ENCODE measurements around the gene PLCH1.
A peak's percentile ranks its signal among the peaks of the same experiment; 100 is the strongest.

Gene PLCH1

DNA sequence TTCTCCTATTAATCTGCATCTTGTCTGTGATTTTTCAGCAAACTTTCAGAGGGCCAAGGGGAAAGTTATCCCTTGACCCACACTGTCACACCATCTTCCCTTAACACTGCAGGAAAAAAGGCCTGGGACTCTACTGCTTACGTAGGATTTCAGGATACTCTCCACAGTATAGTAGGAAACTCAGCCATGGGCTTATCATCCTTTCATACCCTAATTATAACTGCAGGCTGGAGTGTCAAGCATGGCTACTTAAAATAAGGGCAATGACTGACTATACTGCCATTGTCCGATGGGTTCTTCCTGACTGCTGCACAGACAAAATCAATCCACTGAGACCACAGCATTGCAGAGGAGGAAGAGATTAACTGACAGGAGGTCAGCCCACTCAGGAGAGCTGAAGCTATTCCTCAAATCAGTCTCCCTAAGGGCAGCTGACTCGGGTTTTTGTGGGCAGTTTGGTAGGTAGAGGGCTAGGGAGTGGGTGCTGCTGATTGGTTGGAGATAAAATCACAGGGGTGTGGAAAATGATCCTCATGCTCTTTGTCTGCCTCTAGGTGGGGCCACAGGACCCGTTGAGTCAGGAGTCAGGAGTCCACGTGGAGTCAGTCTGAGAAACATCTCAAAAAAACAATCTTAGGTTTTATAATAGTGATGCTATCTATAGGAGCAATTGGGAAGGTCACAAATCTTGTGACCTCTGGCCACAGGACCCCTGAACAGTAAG is 333.2 kb downstream of the PLCH1 start:
- Histone ChIP-seq H3K4me3 (ENCODE audit: low read depth, low read length, poor library complexity, severe bottlenecking) (no peak overlapping the region), H3F3A (ENCODE audit: insufficient read depth, low read length) (no peaks in the 10 kb centered on the region), H3K4me2 (ENCODE audit: low read length) (no peak overlapping the region), H3K27me3 (ENCODE audit: insufficient read depth, low read length) (no peaks in the 10 kb centered on the region), H4K20me1 (ENCODE audit: insufficient read depth, low read length) (no peaks in the 10 kb centered on the region), H2AFZ (ENCODE audit: low read length) (no peak overlapping the region), H3K27ac (ENCODE audit: low read depth, low read length, poor library complexity, severe bottlenecking) (no peak overlapping the region), H3K36me3 (ENCODE audit: insufficient read depth, low read length) (no peaks in the 10 kb centered on the region), H3K9ac (ENCODE audit: low read length) (no peak overlapping the region), H3K79me2 (ENCODE audit: insufficient read depth, low read length) (no peaks in the 10 kb centered on the region), H3K4me1 (ENCODE audit: insufficient read depth, low read length, severe bottlenecking) (no peaks in the 10 kb centered on the region), H3K9me3 (ENCODE audit: low read length) (no peaks in the 10 kb centered on the region), H3K9me2 (ENCODE audit: low read depth, low read length) (no peaks in the 10 kb centered on the region)
- no peak for TF ChIP-seq EZH2 (IDR thresholded peaks at IDR 0.05; ENCODE audit: borderline replicate concordance, low read length)
- TF ChIP-seq, protein P1, sequence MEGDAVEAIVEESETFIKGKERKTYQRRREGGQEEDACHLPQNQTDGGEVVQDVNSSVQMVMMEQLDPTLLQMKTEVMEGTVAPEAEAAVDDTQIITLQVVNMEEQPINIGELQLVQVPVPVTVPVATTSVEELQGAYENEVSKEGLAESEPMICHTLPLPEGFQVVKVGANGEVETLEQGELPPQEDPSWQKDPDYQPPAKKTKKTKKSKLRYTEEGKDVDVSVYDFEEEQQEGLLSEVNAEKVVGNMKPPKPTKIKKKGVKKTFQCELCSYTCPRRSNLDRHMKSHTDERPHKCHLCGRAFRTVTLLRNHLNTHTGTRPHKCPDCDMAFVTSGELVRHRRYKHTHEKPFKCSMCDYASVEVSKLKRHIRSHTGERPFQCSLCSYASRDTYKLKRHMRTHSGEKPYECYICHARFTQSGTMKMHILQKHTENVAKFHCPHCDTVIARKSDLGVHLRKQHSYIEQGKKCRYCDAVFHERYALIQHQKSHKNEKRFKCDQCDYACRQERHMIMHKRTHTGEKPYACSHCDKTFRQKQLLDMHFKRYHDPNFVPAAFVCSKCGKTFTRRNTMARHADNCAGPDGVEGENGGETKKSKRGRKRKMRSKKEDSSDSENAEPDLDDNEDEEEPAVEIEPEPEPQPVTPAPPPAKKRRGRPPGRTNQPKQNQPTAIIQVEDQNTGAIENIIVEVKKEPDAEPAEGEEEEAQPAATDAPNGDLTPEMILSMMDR (IDR thresholded peaks at IDR 0.05; ENCODE audit: low read length), result peak; percentile 33; the same call in 1 of the 2 replicates

DNA sequence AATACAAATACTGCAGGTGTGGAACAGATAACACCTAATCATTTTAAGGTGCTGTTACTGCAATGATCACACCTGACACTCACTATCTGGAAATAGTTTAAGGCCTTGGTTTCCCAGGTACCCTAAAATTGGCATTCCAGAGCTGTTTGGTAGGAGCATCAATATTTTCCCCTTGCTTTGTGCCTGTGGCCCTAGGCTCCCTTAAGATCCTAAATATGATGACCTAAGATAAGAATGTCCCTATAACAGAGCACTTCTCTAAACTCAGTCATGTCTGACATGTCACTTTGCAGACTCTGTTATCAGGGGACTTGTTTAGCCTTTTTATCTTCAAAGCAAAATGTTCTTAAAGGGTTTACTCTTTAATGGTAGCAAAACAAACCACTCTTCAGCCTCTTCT is 335.5 kb downstream of the PLCH1 start:
- Histone ChIP-seq H3K9ac (ENCODE audit: low read length) (no peak overlapping the region), H3K79me2 (ENCODE audit: insufficient read depth, low read length) (no peaks in the 10 kb centered on the region), H3K4me1 (ENCODE audit: insufficient read depth, low read length, severe bottlenecking) (no peaks in the 10 kb centered on the region), H3K9me2 (ENCODE audit: low read depth, low read length) (no peaks in the 10 kb centered on the region), H2AFZ (ENCODE audit: low read length) (no peak overlapping the region), H3K36me3 (ENCODE audit: insufficient read depth, low read length) (no peaks in the 10 kb centered on the region), H4K20me1 (ENCODE audit: insufficient read depth, low read length) (no peaks in the 10 kb centered on the region), H3K9me3 (ENCODE audit: low read length) (no peaks in the 10 kb centered on the region), H3K27ac (ENCODE audit: low read depth, low read length, poor library complexity, severe bottlenecking) (no peak overlapping the region), H3K4me3 (ENCODE audit: low read depth, low read length, poor library complexity, severe bottlenecking) (no peak overlapping the region), H3F3A (ENCODE audit: insufficient read depth, low read length) (no peaks in the 10 kb centered on the region), H3K27me3 (ENCODE audit: insufficient read depth, low read length) (no peaks in the 10 kb centered on the region), H3K4me2 (ENCODE audit: low read length) (no peak overlapping the region)
- TF ChIP-seq EZH2 (IDR thresholded peaks at IDR 0.05; ENCODE audit: borderline replicate concordance, low read length), result no peak
- TF ChIP-seq, protein P1 (IDR thresholded peaks at IDR 0.05; ENCODE audit: low read length), result no peak

DNA sequence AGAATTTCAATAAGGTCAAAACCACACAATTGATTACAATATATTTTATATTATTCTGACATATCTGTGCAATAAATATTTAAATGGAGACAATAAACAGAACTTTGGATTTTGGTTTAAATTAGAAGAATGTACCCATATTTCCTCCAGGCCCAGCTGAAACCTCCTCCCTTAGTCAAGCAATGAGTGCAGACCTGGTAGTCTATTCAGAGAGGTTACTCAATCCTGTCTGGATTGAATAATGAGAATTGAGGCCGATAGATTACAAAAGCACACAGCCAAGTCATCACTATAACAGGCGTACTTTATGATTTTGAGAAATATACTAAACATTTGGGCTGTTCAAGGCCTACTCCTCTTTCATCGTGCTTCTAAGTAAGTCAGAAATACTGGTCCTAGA is 336.9 kb downstream of the PLCH1 start:
- Histone ChIP-seq H3K9me2 (ENCODE audit: low read depth, low read length) (no peaks in the 10 kb centered on the region), H3K27ac (ENCODE audit: low read depth, low read length, poor library complexity, severe bottlenecking) (no peak overlapping the region)

More for the DNA sequence above, 336.9 kb downstream of the PLCH1 start:
- H3K79me2 ChIP-seq (ENCODE audit: insufficient read depth, low read length), result no peaks in the 10 kb centered on the region
- H3K4me3 ChIP-seq (ENCODE audit: low read depth, low read length, poor library complexity, severe bottlenecking), result no peak overlapping the region
- no peaks in the 10 kb centered on the region for H3K36me3 ChIP-seq (ENCODE audit: insufficient read depth, low read length)
- H2AFZ ChIP-seq (ENCODE audit: low read length), result no peak overlapping the region
- no peaks in the 10 kb centered on the region for H4K20me1 ChIP-seq (ENCODE audit: insufficient read depth, low read length)
- H3F3A ChIP-seq (ENCODE audit: insufficient read depth, low read length), result no peaks in the 10 kb centered on the region
- H3K9me3 ChIP-seq (ENCODE audit: low read length), result no peaks in the 10 kb centered on the region
- no peak overlapping the region for H3K9ac ChIP-seq (ENCODE audit: low read length)
- no peak overlapping the region for H3K4me2 ChIP-seq (ENCODE audit: low read length)
- H3K4me1 ChIP-seq (ENCODE audit: insufficient read depth, low read length, severe bottlenecking), result no peaks in the 10 kb centered on the region
- no peaks in the 10 kb centered on the region for H3K27me3 ChIP-seq (ENCODE audit: insufficient read depth, low read length)
- TF ChIP-seq, protein P1 (IDR thresholded peaks at IDR 0.05; ENCODE audit: low read length), result no peak
- no peak for TF ChIP-seq EZH2 (IDR thresholded peaks at IDR 0.05; ENCODE audit: borderline replicate concordance, low read length)
